Motor neuron (in vitro differentiated cells): ENCODE measurements around the gene GGTLC2. TPM values are rescaled to one million over a fixed set of nuclear protein-coding genes. Genes with fewer than 3 reads are reported as not detected.

ENCODE experiments used
- ATAC-seq, 8 experiments: fragments of 200-7000 bp; cut with Tn5 transposase; replicated peaks in 6 of 8; 2 replicates each; pipeline ENCODE4 v1.8.0; 2021; ENCODE audit warnings: mild to moderate bottlenecking in 8 of 8, moderate library complexity in 8 of 8
- H3K27ac ChIP-seq, 2 donors: fragments of 250-450 bp; sonication (Bioruptor Pico); 2 replicates each; pipeline ENCODE4 v1.9.0; 2021; ENCODE audit warnings: antibody characterized with exemption in 2 of 2, mild to moderate bottlenecking in 2 of 2, moderate library complexity in 1 of 2
- H3K4me1 ChIP-seq, 2 donors: fragments of 250-450 bp; sonication (Bioruptor Pico); replicated peaks in 1 of 2; 2 replicates each; pipeline ENCODE4 v1.6.1; 2021; ENCODE audit warnings: antibody characterized with exemption in 2 of 2, mild to moderate bottlenecking in 2 of 2, moderate library complexity in 1 of 2
- H3K4me3 ChIP-seq, 5 donors: fragments of 250-450 bp; sonication (Bioruptor Pico); 2 replicates each; pipeline ENCODE4 v1.9.0; 2021; ENCODE audit warnings: antibody characterized with exemption in 5 of 5, mild to moderate bottlenecking in 5 of 5, moderate library complexity in 4 of 5
- WGBS, 10 experiments: fragments of 450-650 bp; shearing (Covaris generic); methylation state at CpG; one replicate each; pipeline ENCODE4 v1.0.0; 2022; 5-methylcytosine and 5-hydroxymethylcytosine counted together
- in situ Hi-C, 9 experiments: fragments of 400-800 bp; cut with MboI; loops; one replicate each; pipeline ENCODE4 v1.15.0; 2021; ENCODE audit warnings: low sequenced_read_pairs in 9 of 9, low pct_unique_long_range_greater_than_20kb in 2 of 9; ENCODE audit not compliant: unreplicated experiment in 9 of 9
- total RNA-seq, 8 experiments: library from RNA; unstranded; fragments of 300-600 nt; gene quantifications; 2 replicates each; pipeline versions ENCODE4 v1.2.3 to v1.2.4, GENCODE V29; 2022

GGTLC2 gene
- total RNA-seq, 8 experiments from 2014 or later: not detected

- no peak for ATAC-seq
- WGBS, 10 experiments: 0 to 76% (median 60%) methylated on average over 1 to 5 of the region's 14 CpGs; no CpG with 5 or more reads in 3 of the 10 experiments
- Histone ChIP-seq H3K4me1 (no peaks in the 10 kb centered on the region), H3K4me3 (no peak overlapping the region), H3K27ac (peak overlapping the region in 1 of 2 donors; percentile 33)
- in situ Hi-C loops: no loop called here
Measured at GRCh38 chr22:22663861-22664800, 19.7 kb downstream of the GGTLC2 start.

- peak in 3 of 8 experiments; percentile 89 to 92 (median 90) for ATAC-seq
- in situ Hi-C loops: no loop called here
- 0 to 100% (median 34%) methylated on average over 1 to 2 of the region's 7 CpGs; no CpG with 5 or more reads in 4 of the 10 experiments for WGBS, 10 experiments
- Histone ChIP-seq H3K4me3 (no peak overlapping the region), H3K4me1 (no peaks in the 10 kb centered on the region), H3K27ac (peak overlapping the region; percentile 55 to 59)
Measured at GRCh38 chr22:22666307-22667091, 22.1 kb downstream of the GGTLC2 start.

- 0 to 69% (median 48%) methylated on average over 1 to 4 of the region's 11 CpGs; no CpG with 5 or more reads in 4 of the 10 experiments for WGBS, 10 experiments
- ATAC-seq: peak in 1 of 8 experiments; percentile 22
- Histone ChIP-seq H3K4me3 (no peak overlapping the region), H3K4me1 (no peaks in the 10 kb centered on the region), H3K27ac (peak overlapping the region; percentile 44 to 51)
- in situ Hi-C loops: no loop called here
Measured at GRCh38 chr22:22667966-22668880, 23.8 kb downstream of the GGTLC2 start.

GRCh38 chr22:22669093-22669492 lies 24.7 kb downstream of the GGTLC2 start:
- no peak overlapping the region for H3K27ac ChIP-seq
- no peak for ATAC-seq
- 68 to 100% (median 90%) methylated on average over 1 to 2 of the region's 2 CpGs; no CpG with 5 or more reads in 6 of the 10 experiments for WGBS, 10 experiments
- in situ Hi-C loops: no loop called here
- H3K4me3 ChIP-seq: no peak overlapping the region
- H3K4me1 ChIP-seq: no peaks in the 10 kb centered on the region

GRCh38 chr22:22670076-22670795 lies 25.8 kb downstream of the GGTLC2 start:
- WGBS, 10 experiments: 0 to 91% (median 50%) methylated on average over 1 to 4 of the region's 4 CpGs; no CpG with 5 or more reads in 2 of the 10 experiments
- Histone ChIP-seq H3K4me3 (no peak overlapping the region), H3K27ac (peak overlapping the region; percentile 17 to 41), H3K4me1 (no peaks in the 10 kb centered on the region)
- in situ Hi-C loops: no loop called here
- no peak for ATAC-seq

GRCh38 chr22:22671506-22671905 lies 27.1 kb downstream of the GGTLC2 start:
- in situ Hi-C loops: no loop called here
- no peak overlapping the region for H3K4me3 ChIP-seq
- H3K4me1 ChIP-seq: no peaks in the 10 kb centered on the region
- ATAC-seq: no peak
- H3K27ac ChIP-seq: peak overlapping the region in 1 of 2 donors; percentile 46
- WGBS, 10 experiments: 22 to 100% (median 62%) methylated on average over 1 of the region's 1 CpG; no CpG with 5 or more reads in 6 of the 10 experiments

- H3K27ac ChIP-seq: no peak overlapping the region
- ATAC-seq: no peak
- in situ Hi-C loops: no loop called here
- WGBS, 10 experiments: 17 to 43% (median 40%) methylated on average over 1 of the region's 3 CpGs; no CpG with 5 or more reads in 7 of the 10 experiments
- H3K4me3 ChIP-seq: no peak overlapping the region
- H3K4me1 ChIP-seq: no peaks in the 10 kb centered on the region
Measured at GRCh38 chr22:22673099-22673498, 28.7 kb downstream of the GGTLC2 start.

- in situ Hi-C loops: no loop called here
- 50 to 60% (median 60%) methylated on average over 1 of the region's 2 CpGs; no CpG with 5 or more reads in 7 of the 10 experiments for WGBS, 10 experiments
- Histone ChIP-seq H3K27ac (peak overlapping the region in 1 of 2 donors; percentile 41), H3K4me1 (no peaks in the 10 kb centered on the region), H3K4me3 (no peak overlapping the region)
- no peak for ATAC-seq
Measured at GRCh38 chr22:22673628-22674027, 29.2 kb downstream of the GGTLC2 start.

- 50 to 90% (median 71%) methylated on average over 1 to 4 of the region's 4 CpGs; no CpG with 5 or more reads in 1 of the 10 experiments for WGBS, 10 experiments
- H3K27ac ChIP-seq: no peak overlapping the region
- H3K4me1 ChIP-seq: no peaks in the 10 kb centered on the region
- no peak for ATAC-seq
- H3K4me3 ChIP-seq: no peak overlapping the region
- in situ Hi-C loops: no loop called here
Measured at GRCh38 chr22:22674467-22674866, 30.1 kb downstream of the GGTLC2 start.

- in situ Hi-C loops: no loop called here
- 8 to 71% (median 59%) methylated on average over 1 to 4 of the region's 4 CpGs; no CpG with 5 or more reads in 4 of the 10 experiments for WGBS, 10 experiments
- ATAC-seq: no peak
- Histone ChIP-seq H3K27ac (peak overlapping the region; percentile 35 to 61), H3K4me3 (no peak overlapping the region), H3K4me1 (no peaks in the 10 kb centered on the region)
Measured at GRCh38 chr22:22678970-22679369, 34.6 kb downstream of the GGTLC2 start.

GRCh38 chr22:22680396-22680795 lies 36.0 kb downstream of the GGTLC2 start:
- 17 to 81% (median 65%) methylated on average over 2 to 4 of the region's 4 CpGs; no CpG with 5 or more reads in 5 of the 10 experiments for WGBS, 10 experiments
- no peak for ATAC-seq
- H3K4me3 ChIP-seq: no peak overlapping the region
- in situ Hi-C loops: no loop called here
- H3K4me1 ChIP-seq: no peaks in the 10 kb centered on the region
- H3K27ac ChIP-seq: no peak overlapping the region
